Central memory CD8-positive, alpha-beta T cell (primary cell): ENCODE data around the gene SHF.
A peak's percentile ranks its signal among the peaks of the same experiment; 100 is the strongest.

Experiments used
- ATAC-seq: fragments of 150-1000 bp; cut with Tn5 transposase; replicated peaks from 2 replicates; pipeline ENCODE4 v1.10.0; 2022; ENCODE audit warnings: mild to moderate bottlenecking, moderate FRiP score, moderate number of reproducible peaks; ENCODE audit not compliant: poor library complexity, severe bottlenecking; ENCODE audit errors: extremely low read depth
- DNase-seq, 2 donors: peaks; one replicate each; pipeline ENCODE4 v3.0.0; 2021; ENCODE audit warnings: low spot score in 2 of 2
- H3K27ac Mint-ChIP-seq: one replicate; pipeline ENCODE4 v1.8.0; 2022; ENCODE audit warnings: low read depth, mild to moderate bottlenecking, moderate library complexity, mixed read lengths
- H3K27me3 Mint-ChIP-seq: one replicate; pipeline ENCODE4 v1.8.0; 2022; ENCODE audit warnings: mixed read lengths
- H3K36me3 Mint-ChIP-seq: one replicate; pipeline ENCODE4 v1.8.0; 2022; ENCODE audit warnings: mild to moderate bottlenecking, moderate library complexity, mixed read lengths; ENCODE audit not compliant: insufficient read depth
- H3K4me1 Mint-ChIP-seq: one replicate; pipeline ENCODE4 v1.8.0; 2022; ENCODE audit warnings: mixed read lengths
- H3K4me3 Mint-ChIP-seq: one replicate; pipeline ENCODE4 v1.8.0; 2022; ENCODE audit warnings: mild to moderate bottlenecking, moderate library complexity, mixed read lengths
- H3K9me3 Mint-ChIP-seq: one replicate; pipeline ENCODE4 v1.8.0; 2022; ENCODE audit warnings: mixed read lengths

SHF gene

GRCh38 chr15:45186771-45187577 lies 792 bp downstream of the SHF start:
- peaks cover 18% of the 10 kb centered on the region for H3K4me1 Mint-ChIP-seq
- DNase-seq, result no peak
- peak overlapping the region; percentile 90 for H3K4me3 Mint-ChIP-seq
- peak overlapping the region; percentile 82 for H3K27ac Mint-ChIP-seq
- no peak for ATAC-seq
- no peaks in the 10 kb centered on the region for H3K9me3 Mint-ChIP-seq
- H3K27me3 Mint-ChIP-seq, result peaks cover 19% of the 10 kb centered on the region
- peaks cover 9% of the 10 kb centered on the region for H3K36me3 Mint-ChIP-seq

- H3K4me1 Mint-ChIP-seq, result peaks cover 18% of the 10 kb centered on the region
- no peak for DNase-seq
- H3K4me3 Mint-ChIP-seq, result peak overlapping the region; percentile 90
- no peaks in the 10 kb centered on the region for H3K9me3 Mint-ChIP-seq
- peaks cover 9% of the 10 kb centered on the region for H3K36me3 Mint-ChIP-seq
- H3K27me3 Mint-ChIP-seq, result peaks cover 19% of the 10 kb centered on the region
- peak overlapping the region; percentile 82 for H3K27ac Mint-ChIP-seq
- no peak for ATAC-seq
These were observed 1.6 kb downstream of the SHF start for GRCh38 chr15:45185903-45186770.

- peaks cover 9% of the 10 kb centered on the region for H3K36me3 Mint-ChIP-seq
- ATAC-seq, result no peak
- no peak for DNase-seq
- H3K4me3 Mint-ChIP-seq, result peak overlapping the region; percentile 90
- H3K27ac Mint-ChIP-seq, result no peak overlapping the region
- peaks cover 15% of the 10 kb centered on the region for H3K27me3 Mint-ChIP-seq
- H3K9me3 Mint-ChIP-seq, result no peaks in the 10 kb centered on the region
- H3K4me1 Mint-ChIP-seq, result peaks cover 23% of the 10 kb centered on the region
These were observed 2.5 kb downstream of the SHF start for GRCh38 chr15:45185069-45185779.

GRCh38 chr15:45184562-45185041 lies 3.2 kb downstream of the SHF start:
- ATAC-seq (no peak), DNase-seq (no peak)
- H3K4me1 Mint-ChIP-seq, result peaks cover 29% of the 10 kb centered on the region
- H3K4me3 Mint-ChIP-seq, result no peak overlapping the region
- no peak overlapping the region for H3K27ac Mint-ChIP-seq
- no peaks in the 10 kb centered on the region for H3K9me3 Mint-ChIP-seq
- H3K36me3 Mint-ChIP-seq, result peaks cover 9% of the 10 kb centered on the region
- peaks cover 9% of the 10 kb centered on the region for H3K27me3 Mint-ChIP-seq

- Mint-ChIP-seq H3K27me3 (peaks cover 5% of the 10 kb centered on the region), H3K36me3 (peaks cover 7% of the 10 kb centered on the region), H3K4me3 (no peak overlapping the region), H3K9me3 (no peaks in the 10 kb centered on the region), H3K27ac (no peak overlapping the region), H3K4me1 (peaks cover 26% of the 10 kb centered on the region)
- no peak for ATAC-seq
- no peak for DNase-seq
These were observed 4.3 kb downstream of the SHF start for GRCh38 chr15:45183511-45183910.

- Mint-ChIP-seq H3K27me3 (no peaks in the 10 kb centered on the region), H3K27ac (no peak overlapping the region)
These were observed 4.8 kb downstream of the SHF start for GRCh38 chr15:45182996-45183395.

GRCh38 chr15:45181491-45182285 lies 6.1 kb downstream of the SHF start:
- no peak for ATAC-seq
- Mint-ChIP-seq H3K4me3 (no peak overlapping the region), H3K4me1 (peaks cover 16% of the 10 kb centered on the region), H3K27me3 (no peaks in the 10 kb centered on the region), H3K9me3 (no peaks in the 10 kb centered on the region), H3K27ac (no peak overlapping the region), H3K36me3 (peaks cover 3% of the 10 kb centered on the region)
- DNase-seq, result no peak

More at GRCh38 chr15:45182996-45183395, 4.8 kb downstream of the SHF start:
- DNase-seq, result no peak
- no peaks in the 10 kb centered on the region for H3K9me3 Mint-ChIP-seq
- peaks cover 2% of the 10 kb centered on the region for H3K36me3 Mint-ChIP-seq
- H3K4me1 Mint-ChIP-seq, result peaks cover 20% of the 10 kb centered on the region
- no peak for ATAC-seq
- H3K4me3 Mint-ChIP-seq, result no peak overlapping the region

DNA sequence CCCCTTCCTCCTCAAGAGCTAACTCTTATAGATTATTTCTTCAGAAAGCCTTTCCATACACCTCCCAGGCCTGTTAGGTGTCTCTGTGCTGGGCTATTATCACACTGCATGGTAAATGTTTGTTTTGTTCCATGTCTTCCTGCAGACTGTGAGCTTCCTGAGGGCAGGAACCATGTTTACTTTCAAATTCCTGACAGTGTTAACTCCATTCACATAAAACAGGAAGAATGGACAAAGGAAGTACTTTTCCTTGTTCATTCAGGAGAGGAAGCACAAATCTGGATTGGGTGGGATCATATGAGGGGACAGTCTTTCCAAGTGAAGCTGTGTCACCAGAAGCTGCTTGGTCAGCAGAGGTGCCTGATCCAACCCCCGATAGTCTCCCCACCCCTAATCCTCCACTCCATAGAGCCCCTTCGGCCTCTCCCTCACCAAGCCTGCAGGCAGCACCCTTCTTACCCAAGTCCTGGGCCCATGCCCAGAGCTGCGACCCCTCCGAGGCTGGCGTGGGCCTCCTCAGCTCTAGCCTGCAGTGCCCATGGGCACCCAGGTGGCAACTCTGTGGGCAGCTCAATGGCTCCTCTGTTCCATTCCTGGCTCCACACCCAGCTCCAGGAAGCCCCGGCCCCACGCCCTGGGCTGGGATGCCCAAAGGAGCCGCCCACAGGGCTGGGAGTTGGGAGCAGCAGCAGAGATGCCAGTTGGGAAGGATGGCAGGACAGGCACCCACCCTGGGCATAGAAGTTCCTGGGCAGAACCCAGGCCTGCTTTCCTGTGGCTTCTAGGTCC lies 6.9 kb downstream of the SHF start:
- DNase-seq (no peak), ATAC-seq (no peak)
- H3K27ac Mint-ChIP-seq, result peak overlapping the region; percentile 45
- H3K36me3 Mint-ChIP-seq, result peaks cover 1% of the 10 kb centered on the region
- no peaks in the 10 kb centered on the region for H3K27me3 Mint-ChIP-seq
- peaks cover 12% of the 10 kb centered on the region for H3K4me1 Mint-ChIP-seq
- H3K4me3 Mint-ChIP-seq, result peak overlapping the region; percentile 15
- H3K9me3 Mint-ChIP-seq, result no peaks in the 10 kb centered on the region

DNA sequence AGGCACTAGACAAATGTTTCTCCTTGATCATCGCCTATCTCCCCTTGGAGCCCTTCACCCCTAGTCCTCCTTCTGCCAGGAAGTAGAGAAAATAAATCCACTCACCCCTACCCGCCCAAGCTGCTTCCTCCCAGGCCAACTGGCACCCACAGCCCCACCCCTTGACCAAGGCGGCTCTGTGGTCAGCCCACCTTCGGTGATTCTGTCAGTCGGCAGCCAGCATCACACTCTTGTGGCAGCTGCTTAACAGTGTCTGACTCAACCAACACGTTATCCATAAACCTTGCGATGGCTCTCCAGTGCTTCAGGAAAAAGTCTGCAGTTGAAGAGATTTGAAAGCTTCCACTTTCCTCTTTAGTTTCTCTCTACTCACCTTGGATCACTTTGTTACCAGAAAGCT lies 7.6 kb downstream of the SHF start:
- ATAC-seq (no peak), DNase-seq (no peak)
- peak overlapping the region; percentile 45 for H3K27ac Mint-ChIP-seq
- peaks cover 12% of the 10 kb centered on the region for H3K4me1 Mint-ChIP-seq
- H3K4me3 Mint-ChIP-seq, result peak overlapping the region; percentile 15
- peaks cover 1% of the 10 kb centered on the region for H3K36me3 Mint-ChIP-seq
- H3K9me3 Mint-ChIP-seq, result no peaks in the 10 kb centered on the region
- no peaks in the 10 kb centered on the region for H3K27me3 Mint-ChIP-seq

DNA sequence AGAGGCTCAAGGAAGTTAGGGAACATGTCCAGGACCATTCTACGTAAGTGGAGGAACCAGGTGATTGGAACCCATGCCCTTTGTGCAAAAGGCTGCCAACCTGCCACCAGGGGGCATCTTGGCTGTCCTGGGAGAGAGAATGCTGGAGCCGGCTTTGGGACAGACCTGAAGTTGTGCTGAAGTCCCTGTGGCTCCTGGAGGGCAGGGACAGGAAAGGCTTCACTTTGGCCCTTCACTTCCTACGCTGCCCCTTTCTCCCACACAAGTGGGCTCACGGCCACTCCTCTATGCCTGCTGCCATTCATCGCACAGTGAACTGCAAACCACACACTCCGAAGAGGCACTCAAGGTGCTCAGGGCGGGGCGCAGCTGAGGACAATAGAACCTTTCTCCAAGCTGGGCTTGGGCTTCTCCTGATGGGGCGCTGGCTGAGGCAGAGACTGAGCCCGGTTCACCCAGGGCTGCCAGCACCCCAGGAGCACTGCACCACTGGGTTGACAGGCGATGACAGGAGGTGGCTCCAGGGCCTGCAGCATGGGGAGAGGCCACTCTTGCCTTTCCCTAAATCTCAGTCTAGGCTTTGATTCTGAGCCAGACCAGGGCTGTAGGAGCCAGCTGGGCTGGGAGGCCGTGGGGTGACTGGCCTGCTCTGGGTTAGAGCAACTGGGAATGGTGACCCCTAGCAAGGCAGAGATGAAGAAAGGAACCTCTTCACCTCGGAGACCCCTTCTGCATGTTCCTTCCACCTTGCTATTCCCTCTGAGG lies 8.4 kb downstream of the SHF start:
- peak overlapping the region; percentile 45 for H3K27ac Mint-ChIP-seq
- no peaks in the 10 kb centered on the region for H3K9me3 Mint-ChIP-seq
- no peaks in the 10 kb centered on the region for H3K27me3 Mint-ChIP-seq
- H3K36me3 Mint-ChIP-seq, result peaks cover 1% of the 10 kb centered on the region
- peaks cover 12% of the 10 kb centered on the region for H3K4me1 Mint-ChIP-seq
- DNase-seq (no peak), ATAC-seq (no peak)
- H3K4me3 Mint-ChIP-seq, result no peak overlapping the region

DNA sequence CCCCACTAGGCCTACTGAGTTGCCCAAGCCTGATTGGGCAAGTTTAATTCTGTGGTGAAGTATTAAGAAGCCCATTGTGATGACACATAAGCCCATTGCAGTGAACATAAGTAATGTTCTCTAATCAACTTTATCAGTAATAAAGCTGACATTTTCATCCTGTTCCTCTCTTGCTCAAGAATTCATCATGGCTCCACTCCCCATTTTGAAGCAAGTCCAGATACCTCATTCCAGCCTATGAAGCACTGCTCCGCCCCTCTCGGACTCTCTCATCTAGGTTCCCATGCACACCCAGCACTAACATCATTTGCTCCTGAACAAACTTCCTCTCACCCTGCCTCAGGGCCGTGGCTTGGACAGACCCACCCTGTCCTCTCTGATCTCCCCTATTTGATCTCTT lies 10.5 kb downstream of the SHF start:
- Mint-ChIP-seq H3K4me3 (no peak overlapping the region), H3K4me1 (peaks cover 12% of the 10 kb centered on the region), H3K9me3 (no peaks in the 10 kb centered on the region), H3K27me3 (no peaks in the 10 kb centered on the region), H3K27ac (no peak overlapping the region), H3K36me3 (peaks cover 1% of the 10 kb centered on the region)
- no peak for ATAC-seq
- no peak for DNase-seq
